ENCODE results near the gene GDPD5.
A peak's percentile ranks its signal among the peaks of the same experiment; 100 is the strongest.

The GDPD5 gene

DNA sequence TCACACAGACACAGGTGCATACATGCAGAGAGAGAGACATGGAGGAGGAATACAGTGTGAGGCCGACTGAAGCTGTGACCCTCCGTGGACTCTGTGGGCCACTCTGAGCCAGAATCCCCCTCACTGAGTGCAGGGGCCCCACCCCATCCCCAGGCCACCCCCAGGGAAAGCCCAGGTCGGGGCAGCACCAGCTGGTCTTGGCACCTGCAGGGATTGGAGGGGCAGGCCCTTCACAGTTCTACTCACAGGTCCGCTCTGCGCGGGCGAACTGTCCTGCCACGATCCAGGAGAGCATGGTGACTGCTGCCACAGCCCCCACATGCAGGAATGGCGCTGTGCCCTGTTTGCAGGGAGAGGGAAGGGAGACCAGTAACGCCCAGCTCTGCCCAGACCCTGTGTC, 76.5 kb downstream of the GDPD5 start:
- DNase-seq (ENCODE audit: low read depth in 2 of 2) = no peak

DNA sequence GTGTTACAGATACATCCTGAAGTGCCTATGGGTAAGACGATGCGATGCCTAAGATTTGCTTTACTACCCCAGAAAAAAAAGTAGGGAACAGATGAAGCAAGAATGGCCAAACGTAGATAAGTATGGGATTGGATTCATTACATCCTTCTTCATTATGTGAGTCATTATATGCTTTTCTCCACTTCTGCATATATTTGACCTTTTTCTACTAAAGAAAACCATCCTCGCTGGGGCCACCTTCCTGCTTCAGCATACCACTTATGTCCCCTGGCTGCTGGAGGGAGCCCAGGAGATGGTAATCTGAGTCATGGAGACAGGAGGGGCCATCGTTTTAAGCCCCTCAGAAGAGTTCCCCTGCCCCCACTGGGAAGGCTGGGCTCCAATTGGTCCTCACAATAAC, 78.3 kb downstream of the GDPD5 start:
- DNase-seq (ENCODE audit: low read depth in 2 of 2) = no peak

DNA sequence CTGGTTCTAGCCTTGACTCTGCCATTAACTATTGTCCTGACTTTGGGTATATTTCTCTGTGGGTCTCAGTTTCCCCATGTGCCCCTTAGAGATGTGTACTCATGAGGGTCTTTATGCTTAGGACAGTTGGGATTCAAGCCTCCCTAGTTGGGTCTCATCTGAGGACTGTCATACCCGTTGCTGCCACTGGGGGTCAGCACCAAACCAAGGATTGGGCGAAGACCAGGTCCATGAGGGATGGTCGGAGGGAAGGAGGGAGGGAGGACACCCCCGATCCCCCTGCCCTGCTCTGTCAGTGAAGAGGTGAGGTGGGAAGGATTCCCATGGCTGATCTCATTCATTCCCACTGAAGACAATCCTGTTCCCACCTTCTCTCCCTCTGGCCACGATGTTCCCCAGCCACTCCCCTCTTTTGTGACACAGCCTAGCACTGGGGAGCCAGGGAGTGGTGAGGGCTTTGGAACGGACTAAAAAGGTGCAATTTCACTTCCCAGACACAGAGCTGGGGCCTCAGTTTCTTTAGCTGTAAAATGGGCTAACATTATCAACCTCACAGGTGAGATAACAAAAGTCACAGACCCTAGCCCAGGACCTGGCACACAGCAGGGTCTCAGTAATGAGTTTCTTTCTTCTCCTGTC, 80.3 kb downstream of the GDPD5 start:
- peak; percentile 44 to 66 for DNase-seq (ENCODE audit: low read depth in 2 of 2)

DNA sequence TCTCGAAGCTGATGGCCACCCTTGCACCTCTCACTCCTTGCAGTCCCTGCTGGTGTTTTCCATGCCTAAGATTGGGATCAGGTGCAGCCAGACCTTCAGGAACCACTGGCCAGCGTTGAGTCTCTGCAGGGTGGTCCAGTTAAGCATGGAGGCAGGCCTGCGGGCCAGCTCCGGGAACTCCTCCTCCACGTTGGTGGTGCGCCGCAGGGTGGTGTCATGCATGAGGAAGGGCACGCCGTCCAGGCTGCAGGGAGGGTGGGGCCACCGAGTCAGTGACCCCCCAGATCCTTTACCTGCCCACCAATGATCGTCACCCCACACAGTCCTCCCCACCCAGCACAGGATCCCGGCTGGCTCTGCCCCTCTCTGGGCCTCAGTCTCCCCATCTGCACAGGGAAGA, 82.7 kb downstream of the GDPD5 start:
- DNase-seq (ENCODE audit: low read depth in 2 of 2) = no peak

DNA sequence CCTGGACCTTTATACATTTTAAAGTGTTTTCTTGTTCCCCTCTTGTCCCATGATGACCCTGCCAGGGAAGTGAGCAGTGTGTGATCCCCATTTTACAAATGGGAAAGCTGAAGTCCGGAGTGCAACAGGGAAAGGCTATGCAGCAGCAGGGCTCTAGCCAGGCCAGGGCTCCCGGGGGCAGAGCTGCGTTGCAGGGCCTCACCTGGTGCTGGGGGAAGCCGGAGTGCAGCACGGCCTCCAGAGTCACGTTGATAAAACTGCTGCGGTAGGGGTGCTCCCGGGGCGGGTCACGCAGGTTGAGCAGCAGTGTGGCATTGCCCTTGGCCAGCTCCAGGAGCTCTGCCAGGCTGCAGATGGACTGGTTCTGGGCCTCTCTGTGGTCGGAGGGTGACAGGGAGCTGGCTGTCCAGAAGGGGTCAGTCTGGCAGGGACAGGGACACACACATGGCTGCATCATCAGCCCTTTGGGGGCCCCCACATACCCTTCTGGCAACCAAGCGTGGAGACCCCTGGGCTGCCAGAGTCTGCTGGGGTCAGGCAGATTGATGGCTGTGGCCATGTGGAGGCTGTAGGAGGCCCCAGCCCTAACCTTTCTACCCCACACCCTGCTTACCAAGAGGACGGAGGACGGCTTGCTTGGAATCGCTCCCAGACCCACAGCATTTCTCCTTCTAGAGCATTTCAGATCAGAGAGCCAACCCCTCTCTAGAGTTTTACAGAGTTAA, 83.4 kb downstream of the GDPD5 start:
- no peak for DNase-seq (ENCODE audit: low read depth in 2 of 2)

DNA sequence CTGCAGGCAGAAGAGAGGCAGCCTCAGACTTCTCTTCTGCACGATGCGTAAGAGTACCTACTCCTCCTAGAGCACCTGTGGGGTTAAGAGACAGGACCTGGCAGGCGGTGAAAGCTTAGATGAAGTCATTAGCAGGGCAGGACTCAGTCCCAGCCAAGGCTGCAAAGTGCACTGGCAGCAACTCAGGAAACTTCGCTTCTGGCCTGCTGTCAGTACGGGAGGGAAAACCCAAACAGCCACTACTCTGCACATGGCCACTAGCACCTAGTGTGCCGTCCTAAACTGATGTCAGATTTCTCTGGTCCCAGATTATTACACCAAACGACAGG, 84.0 kb downstream of the GDPD5 start:
- DNase-seq (ENCODE audit: low read depth in 2 of 2) = no peak

DNA sequence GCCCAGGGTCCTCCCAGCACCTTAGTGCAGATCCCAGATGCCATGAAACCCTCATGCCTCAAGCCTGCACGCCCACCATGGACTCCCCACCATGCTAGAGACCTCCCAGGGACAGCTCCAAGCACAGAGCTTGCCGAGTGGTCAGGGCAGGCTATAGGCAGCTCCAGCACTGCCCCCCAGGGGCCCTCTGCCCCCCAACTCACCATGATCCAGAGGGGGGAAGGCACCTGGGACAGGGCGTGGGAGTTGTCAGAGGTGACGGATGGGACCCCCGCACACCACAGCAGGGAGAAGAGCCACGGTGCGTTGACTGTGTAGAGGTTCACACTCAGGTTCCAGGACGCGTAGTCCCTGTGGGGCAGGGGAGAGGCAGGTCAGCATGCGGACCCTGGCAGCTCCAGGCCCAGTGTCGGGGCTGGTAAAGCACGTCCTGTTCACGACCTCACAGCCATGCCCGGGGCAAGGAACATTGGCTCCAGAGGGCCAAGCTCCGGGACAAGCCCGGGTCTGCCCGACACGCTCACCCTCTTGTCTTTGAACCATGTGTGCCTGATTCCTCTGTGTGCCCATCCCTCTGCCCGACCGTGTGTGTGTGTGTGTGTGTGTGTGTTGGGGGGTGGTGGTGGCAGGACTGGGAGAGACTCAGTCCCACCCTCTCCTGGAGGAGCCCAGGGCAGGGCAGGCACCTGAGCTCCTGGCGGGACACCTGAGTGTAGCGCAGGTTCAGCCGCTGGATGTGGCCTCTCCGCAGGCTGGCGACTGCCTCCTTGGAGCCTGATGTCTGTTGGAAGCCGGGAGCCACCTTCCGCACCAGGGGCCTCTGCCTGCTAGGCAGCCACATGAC, 84.6 kb downstream of the GDPD5 start:
- DNase-seq (ENCODE audit: low read depth in 2 of 2) = no peak

DNA sequence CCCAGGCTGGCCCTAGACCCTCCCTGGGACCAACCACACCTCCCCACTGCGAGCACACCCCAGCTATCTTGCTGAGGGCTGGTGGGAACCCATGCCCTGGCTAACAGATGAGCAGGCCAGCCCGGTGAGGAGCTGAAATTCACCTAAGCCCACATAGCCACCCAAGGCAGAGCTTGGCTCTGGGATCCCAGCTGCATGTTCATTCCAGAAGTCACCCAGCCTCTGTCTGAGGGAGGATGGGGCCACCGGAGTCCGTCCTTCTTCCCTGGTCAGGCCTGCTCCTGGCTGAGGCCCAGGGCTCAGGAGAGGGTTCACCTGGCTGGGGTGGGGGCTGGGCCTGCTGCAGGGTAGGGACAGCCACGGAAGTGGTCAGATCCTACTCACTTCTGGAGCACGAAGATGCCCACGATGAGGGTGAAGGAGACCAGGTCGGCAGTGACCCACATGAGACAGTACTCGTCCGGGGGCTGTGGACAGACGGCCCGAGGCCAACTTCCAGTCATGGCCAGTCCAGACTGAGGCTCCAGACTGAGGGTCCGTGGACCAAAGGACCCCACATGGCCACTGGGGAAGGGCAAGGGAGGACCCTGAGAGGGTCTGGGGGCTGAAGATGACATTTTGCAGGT, 86.1 kb downstream of the GDPD5 start:
- no peak for DNase-seq (ENCODE audit: low read depth in 2 of 2)

DNA sequence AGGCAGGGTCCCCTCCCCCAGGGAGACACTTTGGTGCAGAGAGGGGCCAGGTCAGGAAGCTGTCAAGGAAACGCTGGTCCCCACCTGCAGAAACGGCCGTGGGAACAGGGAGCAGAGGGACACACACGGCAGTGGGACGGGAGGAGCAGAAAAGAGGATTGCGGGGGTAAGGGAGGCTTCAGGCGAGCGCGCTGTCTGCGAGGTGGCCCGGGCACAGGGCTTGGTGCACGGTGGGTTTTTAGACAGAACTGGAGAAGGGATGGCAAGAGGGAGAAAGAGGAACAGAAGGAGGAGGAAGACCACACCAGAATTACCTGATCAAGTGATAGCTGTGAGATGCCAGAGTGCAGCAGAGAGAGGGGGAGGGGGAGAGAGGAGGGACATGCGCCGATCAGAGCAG, 86.7 kb downstream of the GDPD5 start:
- no peak for DNase-seq (ENCODE audit: low read depth in 2 of 2)

DNA sequence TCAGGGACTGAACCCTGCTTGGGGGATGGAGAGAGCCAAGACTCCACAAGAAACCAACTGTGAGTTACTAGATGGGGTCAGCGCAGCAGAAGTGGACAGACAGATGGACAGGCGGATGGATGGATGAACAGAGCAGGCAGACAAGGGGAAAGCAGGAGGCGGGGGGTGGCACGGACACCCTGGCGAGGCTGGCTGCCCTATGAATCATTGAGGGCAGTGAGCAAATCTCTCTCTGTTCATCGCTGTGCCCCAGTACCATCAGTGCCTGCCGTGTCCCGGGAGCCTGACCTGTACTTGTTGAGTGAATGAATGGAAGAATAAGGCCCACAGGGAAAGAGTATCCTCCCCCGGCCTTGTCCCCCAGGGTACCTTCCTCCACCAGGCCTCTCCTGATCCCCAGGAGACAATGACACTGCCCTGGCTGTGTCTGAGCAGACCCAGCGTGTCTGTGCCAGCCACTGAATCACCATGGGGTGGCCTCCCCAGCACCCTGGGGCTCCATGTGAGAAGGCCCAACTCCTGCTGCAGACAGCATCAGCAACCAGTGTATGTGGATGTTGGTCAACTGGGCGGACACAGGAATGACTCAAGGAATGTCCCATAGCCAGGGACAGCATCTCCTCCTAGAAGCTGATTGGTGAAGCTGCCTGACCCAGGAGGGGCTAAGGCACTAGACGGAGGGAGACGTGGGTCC, 87.6 kb downstream of the GDPD5 start:
- no peak for DNase-seq (ENCODE audit: low read depth in 2 of 2)

DNA sequence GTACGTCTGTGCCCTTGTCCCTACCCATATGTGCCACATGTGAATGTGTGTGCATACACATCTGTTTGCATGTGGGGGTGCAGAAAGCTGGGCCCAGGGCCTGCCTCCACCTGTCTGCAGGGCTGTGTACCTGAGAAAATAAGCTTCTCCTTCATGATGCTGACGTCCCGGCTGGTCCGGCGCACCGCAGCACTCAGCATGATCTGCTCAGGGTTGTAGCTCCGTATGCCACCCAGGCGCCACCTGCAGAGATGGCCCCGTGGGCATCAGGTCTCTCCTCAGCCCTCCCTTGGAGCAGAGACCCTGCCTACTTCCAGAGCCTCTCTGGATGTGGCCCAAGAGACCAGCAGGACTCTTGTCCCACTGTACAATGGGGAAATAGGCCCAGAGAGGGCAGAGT, 88.9 kb downstream of the GDPD5 start:
- DNase-seq (ENCODE audit: low read depth in 2 of 2) = no peak

DNA sequence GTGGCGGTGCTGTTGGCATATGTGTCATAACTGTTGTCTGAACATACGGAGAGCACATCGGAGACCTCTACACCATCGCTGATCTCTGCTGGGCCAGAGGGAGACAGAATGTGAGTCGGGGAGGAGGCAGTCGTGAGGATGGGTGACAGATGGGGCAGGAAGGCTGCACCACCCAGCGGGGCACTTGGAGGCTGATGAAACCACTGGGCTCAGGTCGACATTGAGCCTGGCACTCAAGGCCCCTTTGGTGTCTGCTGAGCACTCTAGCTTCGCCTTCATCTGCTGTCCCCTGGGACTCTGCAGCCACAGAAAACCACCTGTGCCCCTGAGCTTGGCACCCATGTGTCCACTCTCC, 90.2 kb downstream of the GDPD5 start:
- no peak for DNase-seq (ENCODE audit: low read depth in 2 of 2)

DNA sequence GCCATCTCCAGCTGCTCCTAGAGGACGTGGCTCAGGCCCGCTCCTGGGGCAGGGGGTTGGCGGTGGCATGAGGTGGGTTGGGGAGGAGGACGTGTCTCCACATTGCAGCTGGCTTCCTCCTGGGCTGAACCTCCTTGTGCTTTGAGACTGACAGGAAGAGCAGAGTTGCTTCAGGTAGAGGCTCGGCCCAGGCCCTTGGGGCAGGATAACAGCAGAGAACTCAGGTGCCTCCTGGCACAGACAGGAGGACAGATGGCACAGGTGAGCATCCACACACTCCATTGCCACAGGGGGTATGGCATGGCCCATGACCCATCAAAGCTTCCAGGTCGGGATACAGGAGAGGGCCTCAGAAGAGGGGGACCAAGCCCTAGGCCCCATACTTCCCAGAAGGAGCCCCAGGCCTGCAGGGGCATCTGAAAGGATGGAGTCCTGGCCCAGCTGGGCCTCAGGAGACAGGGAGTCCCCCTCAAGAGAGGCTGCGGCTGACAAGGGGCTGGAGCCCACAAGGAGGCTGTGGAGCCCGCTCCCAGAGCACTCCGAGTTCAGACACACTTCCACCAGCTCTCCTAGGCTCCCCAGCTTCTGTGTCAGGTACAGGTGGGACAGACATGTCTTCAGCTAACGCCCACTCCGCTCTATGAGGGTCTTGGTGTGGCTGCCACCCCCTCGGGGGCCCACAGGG, 90.7 kb downstream of the GDPD5 start:
- no peak for DNase-seq (ENCODE audit: low read depth in 2 of 2)

DNA sequence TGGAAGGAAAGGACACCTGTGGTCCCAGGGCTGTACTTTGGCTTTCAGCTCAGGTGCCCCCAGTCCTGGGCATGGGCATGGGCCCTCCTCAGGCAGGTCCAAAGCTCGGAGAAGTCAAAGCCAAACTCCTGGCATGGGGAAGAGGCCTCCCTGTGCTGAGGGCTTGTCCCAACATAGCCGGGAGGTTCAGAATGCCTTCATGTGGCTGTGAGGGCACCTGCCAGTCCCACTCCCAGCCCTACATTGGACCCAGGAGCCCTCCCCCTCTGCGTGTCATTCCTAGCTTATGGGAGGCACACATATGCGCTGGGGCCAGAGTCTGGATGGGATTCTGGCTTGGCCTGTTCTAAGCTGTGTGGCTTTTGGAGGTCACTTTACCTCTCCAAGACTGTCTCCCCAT, 91.7 kb downstream of the GDPD5 start:
- no peak for DNase-seq (ENCODE audit: low read depth in 2 of 2)

DNA sequence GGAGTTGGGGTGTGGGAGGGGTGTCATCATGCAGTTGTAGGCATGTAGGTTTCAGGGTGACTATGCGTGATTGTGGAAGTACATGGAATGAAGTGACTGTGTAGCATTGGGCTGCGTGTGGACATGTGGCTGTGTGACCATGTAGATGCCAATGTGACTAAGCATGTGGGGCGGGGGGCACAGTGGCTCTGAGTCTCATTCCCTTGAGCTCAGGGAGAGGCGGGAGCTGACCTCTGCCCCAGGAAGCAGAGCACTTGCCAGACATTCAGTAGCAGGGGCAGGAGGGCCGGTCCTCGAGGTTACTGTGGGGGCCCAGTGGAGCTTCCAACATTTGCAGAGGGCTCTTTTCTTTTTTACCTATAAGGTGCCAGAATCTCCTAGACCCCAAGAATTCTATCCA, 92.3 kb downstream of the GDPD5 start:
- DNase-seq (ENCODE audit: low read depth in 2 of 2) = no peak

DNA sequence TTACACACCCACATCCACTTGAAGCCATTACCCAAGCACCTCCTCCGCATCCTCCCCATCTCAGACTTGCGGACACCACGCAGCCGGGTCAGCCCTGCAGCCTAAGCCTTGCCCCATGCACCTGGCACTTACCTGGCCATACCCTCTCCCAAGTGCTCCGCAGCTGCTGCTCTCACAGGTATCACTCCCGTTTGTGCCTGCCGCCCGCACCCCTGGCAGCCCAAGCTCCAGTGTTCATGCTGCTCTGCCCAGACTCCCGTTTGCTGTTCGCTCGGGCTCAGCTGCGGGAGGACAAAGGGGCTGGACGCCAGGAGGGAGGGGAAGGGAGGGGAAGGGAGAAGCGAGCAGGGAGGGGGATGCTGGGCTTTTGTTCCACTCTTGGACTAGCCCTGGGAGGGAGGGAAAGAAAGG, 92.8 kb downstream of the GDPD5 start, which contains the start of gene KLHL35:
TSS of gene KLHL35 (minus strand) at position 293 of the 411 bp plus-strand sequence. CDS start 2,574 bp downstream, outside the sequence.
- no peak for DNase-seq (ENCODE audit: low read depth in 2 of 2)

DNA sequence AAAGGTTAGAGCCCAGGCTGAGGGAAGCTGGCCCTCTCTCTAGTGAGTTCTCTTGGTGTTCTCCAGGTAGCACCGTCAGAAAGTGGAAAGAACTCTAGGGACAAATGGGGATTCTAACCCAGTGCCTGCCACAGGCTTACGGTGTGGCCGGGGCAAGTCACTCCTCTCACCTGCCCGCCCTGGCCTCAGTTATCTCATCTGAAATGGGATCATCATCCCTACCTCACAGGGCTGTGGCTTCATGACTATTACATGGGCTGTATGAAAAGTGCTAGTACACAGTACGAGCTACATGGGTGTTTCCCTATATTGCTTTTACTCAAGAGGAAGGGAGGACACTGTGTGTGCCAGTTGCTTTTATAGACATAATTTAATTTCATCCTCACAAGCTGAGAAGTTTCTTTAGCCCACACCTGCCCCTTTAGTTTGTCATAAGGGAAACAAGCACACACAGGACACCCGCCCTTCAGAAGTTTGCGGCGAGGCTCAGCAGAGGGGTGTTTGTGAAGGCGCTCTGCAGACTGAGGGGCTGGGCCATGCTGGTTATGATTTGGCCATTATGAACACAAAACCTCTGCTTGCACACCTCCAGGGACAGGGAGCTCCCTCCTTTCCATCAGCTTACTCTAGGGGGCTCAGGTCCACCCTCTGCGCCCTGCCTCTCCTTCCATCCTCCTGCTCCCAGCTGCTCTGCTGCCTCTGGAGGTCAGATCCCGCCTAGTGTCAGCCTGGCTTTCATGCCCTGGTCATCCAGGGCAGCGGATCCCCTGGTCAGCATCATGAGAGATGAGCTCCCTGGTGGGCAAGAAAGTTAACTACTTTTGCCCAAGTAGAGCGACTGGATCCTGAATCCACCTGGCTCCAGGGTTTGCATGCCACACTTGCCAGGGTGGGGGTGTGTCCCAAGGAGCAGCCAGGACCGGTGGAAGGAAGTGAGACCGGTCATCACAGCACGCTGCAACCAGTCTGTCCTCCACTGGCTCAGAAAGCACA, 93.9 kb downstream of the GDPD5 start:
- no peak for DNase-seq (ENCODE audit: low read depth in 2 of 2)

DNA sequence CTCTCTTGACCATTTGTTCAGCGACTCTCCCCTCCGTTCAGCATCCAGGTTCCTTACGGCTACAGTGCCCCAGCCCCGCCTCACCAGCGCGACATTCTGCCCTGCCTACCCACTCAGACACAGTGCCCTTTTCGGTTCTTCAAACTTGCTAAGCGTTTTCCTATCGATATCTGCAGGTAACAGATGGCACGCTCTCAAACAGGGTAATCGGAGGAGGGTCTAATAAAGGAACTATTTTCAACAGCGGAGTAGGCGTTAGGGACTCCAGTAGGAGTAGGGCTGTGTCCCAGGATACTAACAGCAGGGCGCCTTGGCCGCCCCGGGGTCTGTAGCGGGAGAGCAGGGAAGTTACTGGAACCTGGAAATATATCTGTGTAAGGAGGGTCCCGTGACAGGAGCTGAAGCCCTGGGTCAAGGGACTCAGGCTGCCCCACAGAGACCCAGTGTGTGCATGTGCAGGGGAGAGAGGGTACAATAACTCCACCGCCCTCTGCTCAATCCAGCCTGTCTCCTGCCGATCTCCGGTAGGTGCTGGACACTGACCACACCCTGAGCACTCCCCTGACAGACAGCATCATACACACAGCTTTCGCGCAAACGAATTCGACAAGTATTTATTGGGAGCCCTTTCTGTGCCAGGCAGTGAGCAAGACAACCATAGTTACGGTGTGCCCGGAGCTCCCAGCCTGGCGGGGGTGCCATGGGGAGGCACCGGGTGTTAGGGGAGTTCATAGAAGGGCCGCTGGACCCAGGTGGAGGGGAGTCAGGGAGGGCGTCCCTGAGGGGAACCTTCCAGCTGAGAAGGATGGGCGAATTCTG, 94.8 kb downstream of the GDPD5 start:
- DNase-seq (ENCODE audit: low read depth in 2 of 2) = no peak

All from stimulated activated CD8-positive, alpha-beta memory T cell treated with anti-CD3 and anti-CD28 coated beads, Interleukin-7, amount 100 ng/mL, for 1 hour (primary cell).